GM19324 (cell line): Measurements from ENCODE around the gene PCNP.
"Not testable (repeated sequence)": the region's sequence is repeated elsewhere in the genome, so short reads cannot be mapped to it uniquely, and the experiment has no call there.

Experiments
- ATAC-seq: cut with Tn5 transposase; IDR thresholded peaks from one replicate; pipeline ENCODE4 v1.9.1; 2021; ENCODE audit warnings: mild to moderate bottlenecking, moderate library complexity; ENCODE audit not compliant: unreplicated experiment, low FRiP score

Gene PCNP

GRCh38 chr3:101573449-101574387 is at the start of gene PCNP:
Gene PCNP (plus strand): TSS chr3:101574180. CDS start chr3:101574216, 36 bp downstream.
- ATAC-seq, result peak; percentile 95

GRCh38 chr3:101527441-101527840 is 46.5 kb upstream of the PCNP start:
- no peak for ATAC-seq

GRCh38 chr3:101527906-101528305 is 46.1 kb upstream of the PCNP start:
- ATAC-seq, result no peak

GRCh38 chr3:101529816-101530685 is 43.9 kb upstream of the PCNP start:
- ATAC-seq, result no peak

- no peak for ATAC-seq
These were observed 43.3 kb upstream of the PCNP start for GRCh38 chr3:101530686-101531047.

GRCh38 chr3:101531473-101532086 is 42.4 kb upstream of the PCNP start:
- ATAC-seq, result no peak

DNA sequence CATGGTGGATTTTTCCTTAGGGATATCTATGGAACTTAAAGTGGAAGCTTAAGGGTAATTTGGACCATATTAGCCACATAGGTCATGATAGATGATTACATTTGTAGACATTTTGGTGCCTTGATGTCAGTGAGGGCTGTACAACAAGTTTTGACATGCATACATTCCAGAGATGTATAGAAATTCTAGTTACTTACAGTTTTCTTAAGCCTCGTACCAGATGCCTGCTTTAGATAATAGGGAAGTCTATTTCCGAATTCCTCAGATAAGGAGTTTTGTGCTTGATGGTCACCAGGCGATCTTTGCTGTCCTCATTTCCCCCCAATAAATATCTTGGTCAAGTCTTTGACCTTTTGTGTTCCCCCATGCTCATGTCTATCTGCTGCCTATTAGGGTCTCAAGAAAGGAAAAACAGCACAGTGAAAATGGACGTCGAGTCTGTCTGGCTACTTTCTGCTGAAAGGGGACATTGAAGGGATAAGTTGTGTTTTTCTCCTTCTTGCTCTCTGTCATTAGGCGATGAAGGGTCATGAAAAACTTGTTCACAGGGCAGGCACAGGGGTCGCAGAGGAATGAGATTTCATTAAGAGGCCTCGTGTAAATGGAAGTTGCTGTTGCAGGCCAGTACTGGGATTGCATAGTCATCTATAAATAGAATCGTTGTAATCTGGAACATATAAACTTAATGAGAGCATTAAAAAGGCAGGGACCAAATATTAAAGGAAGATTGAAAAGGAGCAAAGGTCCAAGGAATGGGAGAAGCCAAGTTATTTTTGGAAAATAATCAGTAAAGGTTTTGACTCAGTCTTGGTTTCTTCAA is 41.0 kb upstream of the PCNP start:
- no peak for ATAC-seq

GRCh38 chr3:101533603-101533968 is 40.4 kb upstream of the PCNP start:
- no peak for ATAC-seq

DNA sequence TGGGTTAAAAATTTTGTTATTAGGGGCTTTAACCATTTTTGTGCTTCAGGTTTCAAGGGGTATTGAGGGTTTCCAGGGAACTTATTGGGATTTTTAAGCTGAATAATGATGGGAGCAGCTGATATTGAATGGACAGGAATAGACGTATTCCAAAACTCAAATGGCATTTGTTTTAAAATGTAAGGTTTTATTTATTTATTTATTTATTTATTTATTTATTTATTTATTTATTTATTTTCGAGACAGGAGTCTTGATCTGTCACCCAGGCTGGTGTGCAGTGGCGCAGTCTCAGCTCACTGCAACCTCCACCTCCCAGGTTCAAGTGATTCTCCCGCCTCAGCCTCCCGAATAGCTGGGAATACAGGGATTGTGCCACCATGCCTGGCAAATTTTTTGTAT is 38.8 kb upstream of the PCNP start:
- no peak for ATAC-seq

DNA sequence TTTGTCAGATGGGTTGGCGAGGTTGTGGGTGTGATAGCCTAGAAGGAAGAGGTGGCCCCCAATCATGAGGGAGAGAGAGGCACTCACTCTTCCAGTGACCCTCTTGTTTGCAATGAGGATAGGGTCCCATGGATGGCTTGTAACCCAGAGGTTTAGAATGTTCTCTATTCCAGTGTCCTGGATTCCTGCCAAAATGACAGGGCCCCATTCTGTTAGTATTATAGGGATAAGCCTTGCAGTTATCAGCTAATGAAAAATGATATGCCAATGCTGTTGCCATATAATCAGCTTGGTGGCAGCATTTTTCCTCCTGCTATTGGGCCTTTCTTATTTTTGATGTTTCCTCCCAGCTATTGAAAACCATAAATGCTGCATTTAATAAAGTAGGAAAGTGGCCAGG is 37.7 kb upstream of the PCNP start:
- no peak for ATAC-seq

DNA sequence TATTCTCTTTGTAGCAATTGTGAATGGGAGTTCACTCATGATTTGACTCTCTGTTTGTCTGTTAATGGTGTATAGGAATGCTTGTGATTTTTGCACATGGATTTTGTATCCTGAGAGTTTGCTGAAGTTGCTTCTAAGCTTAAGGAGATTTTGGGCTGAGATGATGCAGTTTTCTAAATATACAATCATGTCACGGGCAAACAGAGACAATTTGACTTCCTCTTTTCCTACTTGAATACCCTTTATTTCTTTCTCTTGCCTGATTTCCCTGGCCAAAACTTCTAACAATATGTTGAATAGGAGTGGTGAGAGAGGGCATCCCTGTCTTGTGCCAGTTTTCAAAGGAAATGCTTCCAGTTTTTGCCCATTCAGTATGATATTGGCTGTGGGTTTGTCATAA is 37.0 kb upstream of the PCNP start:
- ATAC-seq, result not testable (repeated sequence)

DNA sequence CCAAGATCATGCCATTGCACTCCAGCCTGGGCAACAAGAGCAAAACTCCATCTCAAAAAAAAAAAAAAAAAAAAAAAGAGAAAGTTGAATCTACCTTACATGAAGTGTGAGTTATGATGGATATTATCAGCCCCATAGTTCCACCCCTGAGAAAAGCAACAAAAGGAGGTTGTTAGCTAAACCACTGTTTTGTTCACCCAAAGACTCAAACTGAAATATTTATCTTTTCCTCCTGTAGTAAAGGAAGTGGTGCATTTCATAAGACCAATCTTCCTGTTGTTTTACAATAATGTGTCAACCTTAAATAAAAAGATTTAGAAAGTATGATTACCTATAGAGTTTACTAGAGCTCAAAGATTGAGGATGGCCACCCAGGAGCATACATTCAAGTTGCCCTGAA is 31.0 kb upstream of the PCNP start:
- no peak for ATAC-seq

DNA sequence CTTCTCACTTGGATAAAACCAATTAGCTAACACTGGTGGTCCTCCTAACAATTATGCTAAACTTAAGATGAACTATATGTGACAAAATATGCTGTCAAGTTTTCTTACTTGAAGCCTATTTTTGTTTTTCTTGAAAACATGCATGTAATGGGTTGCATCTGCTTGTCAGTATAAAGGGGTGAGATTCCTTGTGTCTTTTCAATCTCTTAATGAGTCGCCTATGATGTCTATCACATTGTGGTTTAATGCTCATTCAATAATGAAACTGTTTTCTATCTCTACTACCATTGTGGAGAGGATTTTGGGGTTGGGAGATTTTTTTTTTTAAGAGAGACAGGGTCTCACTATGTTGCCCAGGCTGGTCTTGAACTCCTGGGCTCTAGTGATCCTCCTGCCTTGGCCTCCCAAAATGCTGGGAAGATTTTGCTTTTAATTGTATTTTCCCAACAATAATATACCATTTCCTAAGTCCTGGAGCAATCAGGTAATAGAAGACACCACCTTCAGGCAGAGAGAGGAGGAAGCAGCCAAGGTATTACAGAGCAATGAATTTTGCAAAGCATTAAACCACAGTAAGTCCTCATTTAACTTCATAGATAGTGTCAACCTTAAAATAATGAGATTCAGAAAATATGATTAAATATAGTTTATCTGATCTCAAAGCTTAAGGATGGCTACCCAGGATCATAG is 29.7 kb upstream of the PCNP start:
- no peak for ATAC-seq

GRCh38 chr3:101548527-101549105 is 25.4 kb upstream of the PCNP start:
- ATAC-seq, result no peak

- no peak for ATAC-seq
These were observed 24.5 kb upstream of the PCNP start for GRCh38 chr3:101549473-101549872.

DNA sequence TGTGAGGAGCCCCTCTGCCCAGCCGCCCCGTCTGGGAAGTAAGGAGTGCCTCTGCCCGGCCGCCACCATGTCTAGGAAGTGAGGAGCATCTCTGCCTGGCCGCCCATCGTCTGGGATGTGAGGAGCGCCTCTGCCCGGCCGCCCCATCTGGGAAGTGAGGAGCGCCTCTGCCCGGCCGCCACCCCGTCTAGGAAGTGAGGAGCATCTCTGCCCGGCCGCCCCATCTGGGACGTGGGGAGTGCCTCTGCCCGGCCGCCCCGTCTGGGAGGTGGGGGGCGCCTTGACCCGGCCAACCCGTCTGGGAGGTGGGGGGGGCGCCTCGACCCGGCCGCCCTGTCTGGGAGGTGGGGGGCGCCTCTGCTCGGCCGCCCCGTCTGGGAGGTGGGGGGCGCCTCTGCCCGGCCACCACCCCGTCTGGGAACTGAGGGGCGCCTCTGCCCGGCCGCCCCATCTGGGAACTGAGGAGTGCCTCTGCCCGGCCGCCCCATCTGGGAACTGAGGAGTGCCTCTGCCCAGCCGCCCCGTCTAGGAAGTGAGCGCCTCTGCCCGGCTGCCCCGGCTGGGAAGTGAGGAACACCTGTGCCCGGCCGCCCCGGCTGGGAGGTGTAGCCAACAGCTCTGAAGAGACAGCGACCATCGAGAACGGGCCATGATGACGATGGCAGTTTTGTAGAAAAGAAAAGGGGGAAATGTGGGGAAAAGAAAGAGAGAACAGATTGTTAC is 22.5 kb upstream of the PCNP start:
- not testable (repeated sequence) for ATAC-seq

DNA sequence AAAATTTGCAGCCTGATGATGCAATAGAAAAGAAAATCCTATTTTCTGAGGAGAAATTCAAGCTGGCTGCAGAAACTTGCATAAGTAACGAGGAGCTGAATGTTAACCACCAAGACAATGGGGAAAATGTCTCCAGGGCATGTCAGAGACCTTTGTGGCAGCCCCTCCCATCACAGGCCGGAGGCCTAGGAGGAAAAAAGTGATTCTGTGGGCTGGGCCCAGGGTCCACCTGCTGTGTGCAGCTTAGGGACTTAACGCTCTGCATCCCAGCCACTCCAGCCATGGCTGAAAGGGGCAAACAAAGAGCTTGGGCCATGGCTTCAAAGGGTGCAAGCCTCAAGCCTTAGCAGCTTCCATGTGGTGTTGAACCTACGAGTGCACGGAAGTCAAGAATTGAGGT is 20.6 kb upstream of the PCNP start:
- ATAC-seq, result not testable (repeated sequence)

GRCh38 chr3:101556064-101556463 is 17.9 kb upstream of the PCNP start:
- ATAC-seq, result no peak
